ENCODE data around the gene ATP5PB.

Gene ATP5PB, protein sequence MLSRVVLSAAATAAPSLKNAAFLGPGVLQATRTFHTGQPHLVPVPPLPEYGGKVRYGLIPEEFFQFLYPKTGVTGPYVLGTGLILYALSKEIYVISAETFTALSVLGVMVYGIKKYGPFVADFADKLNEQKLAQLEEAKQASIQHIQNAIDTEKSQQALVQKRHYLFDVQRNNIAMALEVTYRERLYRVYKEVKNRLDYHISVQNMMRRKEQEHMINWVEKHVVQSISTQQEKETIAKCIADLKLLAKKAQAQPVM

GRCh38 chr1:111448918-111449702 lies at the start of gene ATP5PB, which contains the start of gene WDR77:
Gene ATP5PB, plus strand, starts transcription at chr1:111449464. Its CDS starts 78 bp downstream, at chr1:111449542.
Gene WDR77, minus strand, starts transcription at chr1:111449256. Its CDS starts 87 bp downstream, at chr1:111449169.
- CTCF ChIA-PET: interaction anchor here (0.9 to 4.1 kb wide), 6 partner anchors 9 to 320 kb away, joined by 3 to 12 read pairs (median 4); no protein-coding TSS in a partner anchor
- H3K27ac Mint-ChIP-seq: peak within 1 kb of the TSS; percentile 95
- DNase-seq: peak; percentile 95
- H3K9me3 Mint-ChIP-seq: no peaks in the 10 kb centered on the region
- peaks cover 74% of the 10 kb centered on the region for H3K36me3 Mint-ChIP-seq
- no peaks in the 10 kb centered on the region for H3K27me3 Mint-ChIP-seq
- peak within 1 kb of the TSS; percentile 100 for H3K4me3 Mint-ChIP-seq
- H3K4me1 Mint-ChIP-seq: peaks cover 88% of the 10 kb centered on the region

DNA sequence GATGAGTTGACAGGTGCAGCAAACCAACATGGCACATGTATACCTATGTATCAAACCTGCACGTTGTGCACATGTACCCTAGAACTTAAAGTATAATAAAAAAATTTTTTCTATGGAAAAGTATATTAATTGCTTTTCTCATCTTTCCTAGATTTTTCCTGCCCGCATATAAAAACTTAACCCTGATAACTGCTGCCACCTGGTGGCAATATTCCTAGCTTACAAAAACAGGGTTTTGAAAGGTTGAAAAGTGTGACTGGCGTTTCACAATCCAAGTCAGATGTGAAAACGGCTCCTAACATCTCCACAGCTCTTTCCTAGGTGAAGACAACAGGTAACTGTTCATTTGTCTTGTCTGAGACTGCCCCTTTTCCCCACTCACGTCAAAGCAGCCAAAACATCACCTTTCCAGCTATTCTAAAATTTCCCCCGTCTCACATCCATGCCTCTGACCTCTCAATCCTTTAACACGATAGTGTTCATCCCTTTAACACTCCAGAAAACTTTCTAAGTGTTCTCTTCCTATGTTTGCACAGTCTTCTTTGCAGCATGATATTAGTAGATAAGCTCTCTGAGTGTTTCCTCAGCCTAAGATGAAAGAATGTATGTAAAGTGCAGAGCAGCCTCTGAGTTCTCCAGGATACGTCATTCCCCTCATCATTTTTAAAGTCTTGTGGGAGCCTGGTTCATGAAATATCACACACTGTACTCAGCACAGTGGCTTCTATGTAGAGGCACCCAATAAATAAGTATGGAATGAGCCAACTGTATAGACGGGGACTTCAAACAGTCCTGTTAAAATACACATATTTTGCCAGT lies 49.3 kb upstream of the ATP5PB start:
- H3K9me3 Mint-ChIP-seq: peaks cover 2% of the 10 kb centered on the region
- H3K4me3 Mint-ChIP-seq: no peak overlapping the region
- H3K36me3 Mint-ChIP-seq: peaks cover 1% of the 10 kb centered on the region
- CTCF ChIA-PET: interaction anchor here (0.7 to 3.5 kb wide), 31 partner anchors 8 to 369 kb away, joined by 3 to 34 read pairs (median 4); partner anchors contain the start of gene OVGP1
- peaks cover 10% of the 10 kb centered on the region for H3K4me1 Mint-ChIP-seq
- H3K27me3 Mint-ChIP-seq: peaks cover 36% of the 10 kb centered on the region
- peak; percentile 58 for DNase-seq
- no peak overlapping the region for H3K27ac Mint-ChIP-seq

DNA sequence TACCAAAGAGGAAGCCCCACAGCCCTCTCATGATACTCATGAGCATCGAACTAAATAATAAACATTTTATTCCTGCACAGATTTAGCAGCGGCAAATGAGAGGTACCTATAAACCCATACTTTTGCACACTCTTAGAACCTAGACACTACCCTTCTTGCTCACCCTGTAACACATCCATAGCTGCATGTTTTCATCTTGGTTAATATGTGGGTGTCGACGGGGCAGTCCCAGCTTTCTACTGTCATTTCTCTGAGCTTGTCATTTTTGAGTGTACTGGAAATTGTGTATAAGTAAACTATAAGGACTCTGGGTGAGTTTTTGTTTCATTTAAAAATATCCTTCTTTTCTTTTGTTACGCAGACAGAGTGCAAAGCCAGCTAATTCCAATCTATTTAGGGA lies 47.2 kb upstream of the ATP5PB start:
- Mint-ChIP-seq H3K27ac (no peak overlapping the region), H3K27me3 (peaks cover 36% of the 10 kb centered on the region), H3K4me3 (no peak overlapping the region), H3K4me1 (peaks cover 29% of the 10 kb centered on the region), H3K9me3 (peaks cover 2% of the 10 kb centered on the region), H3K36me3 (peaks cover 1% of the 10 kb centered on the region)
- CTCF ChIA-PET: interaction anchor here (0.7 to 3.5 kb wide), 7 partner anchors 11 to 372 kb away, joined by 3 to 19 read pairs (median 3); no protein-coding TSS in a partner anchor
- DNase-seq: no peak

- no peak for DNase-seq
- CTCF ChIA-PET: no interaction called here
- no peak overlapping the region for H3K27ac Mint-ChIP-seq
- H3K27me3 Mint-ChIP-seq: peaks cover 20% of the 10 kb centered on the region
- no peaks in the 10 kb centered on the region for H3K36me3 Mint-ChIP-seq
- no peaks in the 10 kb centered on the region for H3K9me3 Mint-ChIP-seq
- peaks cover 29% of the 10 kb centered on the region for H3K4me1 Mint-ChIP-seq
- H3K4me3 Mint-ChIP-seq: no peak overlapping the region
Measured at GRCh38 chr1:111404588-111404987, 44.7 kb upstream of the ATP5PB start.

DNA sequence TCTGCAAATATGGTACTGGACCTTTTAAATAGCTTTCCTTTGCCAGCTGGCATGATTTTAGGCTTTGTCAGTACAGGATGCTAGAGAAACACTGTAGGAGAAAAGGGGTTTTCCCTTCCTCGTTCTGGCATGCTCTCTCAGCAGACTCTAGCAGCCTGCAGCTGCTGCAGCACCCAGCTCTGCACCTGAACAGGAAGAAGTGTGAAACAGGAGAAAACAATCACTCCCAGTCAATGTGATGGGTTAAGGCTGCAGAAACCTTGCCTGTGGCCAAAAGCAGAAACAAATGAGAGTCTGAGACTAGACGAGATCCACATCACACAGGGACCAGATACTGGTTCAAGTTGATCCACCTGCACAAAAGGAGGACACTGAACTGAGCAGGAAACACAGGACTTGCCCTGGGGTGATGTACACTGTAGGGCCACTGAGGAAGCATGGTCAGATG lies 42.9 kb upstream of the ATP5PB start:
- CTCF ChIA-PET: interaction anchor here (1.2 kb wide), 2 partner anchors 341 to 376 kb away, joined by 3 read pairs; no protein-coding TSS in a partner anchor
- H3K4me3 Mint-ChIP-seq: no peak overlapping the region
- no peaks in the 10 kb centered on the region for H3K9me3 Mint-ChIP-seq
- peaks cover 14% of the 10 kb centered on the region for H3K27me3 Mint-ChIP-seq
- H3K27ac Mint-ChIP-seq: peak overlapping the region; percentile 74
- peaks cover 24% of the 10 kb centered on the region for H3K4me1 Mint-ChIP-seq
- no peaks in the 10 kb centered on the region for H3K36me3 Mint-ChIP-seq
- peak; percentile 64 for DNase-seq

- Mint-ChIP-seq H3K4me3 (no peak overlapping the region), H3K27me3 (peaks cover 6% of the 10 kb centered on the region), H3K27ac (no peak overlapping the region), H3K36me3 (no peaks in the 10 kb centered on the region), H3K4me1 (peaks cover 24% of the 10 kb centered on the region), H3K9me3 (no peaks in the 10 kb centered on the region)
- CTCF ChIA-PET: interaction anchor here (1.2 kb wide), 2 partner anchors 340 to 377 kb away, joined by 3 read pairs; no protein-coding TSS in a partner anchor
- DNase-seq: no peak
Measured at GRCh38 chr1:111407301-111407700, 42.0 kb upstream of the ATP5PB start.

- Mint-ChIP-seq H3K36me3 (no peaks in the 10 kb centered on the region), H3K9me3 (no peaks in the 10 kb centered on the region), H3K4me1 (no peaks in the 10 kb centered on the region), H3K4me3 (no peak overlapping the region), H3K27ac (no peak overlapping the region), H3K27me3 (no peaks in the 10 kb centered on the region)
- CTCF ChIA-PET: interaction anchor here (3.4 kb wide), 1 partner anchor 12 kb away, joined by 19 read pairs; no protein-coding TSS in a partner anchor
- DNase-seq: no peak
Measured at GRCh38 chr1:111412839-111413238, 36.4 kb upstream of the ATP5PB start.

DNA sequence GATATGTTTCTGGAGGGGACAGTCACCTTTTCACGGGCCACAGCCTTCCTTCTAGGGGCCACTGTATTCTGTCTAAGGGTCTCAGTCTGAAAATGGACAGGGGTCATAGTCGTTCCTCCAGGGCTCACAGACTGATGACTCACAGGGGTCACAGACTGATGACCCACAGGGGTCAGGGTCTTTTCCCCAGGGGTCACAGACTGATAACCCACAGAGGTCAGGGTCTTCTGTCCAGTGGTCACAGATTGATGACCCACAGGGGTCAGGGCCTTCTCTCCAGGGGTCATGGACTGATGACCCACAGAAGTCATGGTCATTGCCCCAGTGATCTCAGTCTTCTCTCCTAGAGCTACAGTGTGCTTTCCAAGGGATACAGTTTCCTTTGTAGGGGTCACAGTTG lies 34.5 kb upstream of the ATP5PB start:
- H3K27ac Mint-ChIP-seq: no peak overlapping the region
- no peaks in the 10 kb centered on the region for H3K36me3 Mint-ChIP-seq
- H3K4me1 Mint-ChIP-seq: no peaks in the 10 kb centered on the region
- no peaks in the 10 kb centered on the region for H3K27me3 Mint-ChIP-seq
- CTCF ChIA-PET: interaction anchor here (3.4 kb wide), 1 partner anchor 14 kb away, joined by 19 read pairs; no protein-coding TSS in a partner anchor
- H3K9me3 Mint-ChIP-seq: no peaks in the 10 kb centered on the region
- DNase-seq: no peak
- H3K4me3 Mint-ChIP-seq: no peak overlapping the region

GRCh38 chr1:111415461-111415860 lies 33.8 kb upstream of the ATP5PB start:
- DNase-seq: no peak
- no peak overlapping the region for H3K27ac Mint-ChIP-seq
- no peaks in the 10 kb centered on the region for H3K27me3 Mint-ChIP-seq
- H3K9me3 Mint-ChIP-seq: no peaks in the 10 kb centered on the region
- H3K4me1 Mint-ChIP-seq: no peaks in the 10 kb centered on the region
- CTCF ChIA-PET: no interaction called here
- no peak overlapping the region for H3K4me3 Mint-ChIP-seq
- H3K36me3 Mint-ChIP-seq: no peaks in the 10 kb centered on the region

- Mint-ChIP-seq H3K36me3 (no peaks in the 10 kb centered on the region), H3K4me3 (no peak overlapping the region), H3K27me3 (peaks cover 3% of the 10 kb centered on the region), H3K27ac (no peak overlapping the region), H3K9me3 (no peaks in the 10 kb centered on the region), H3K4me1 (no peaks in the 10 kb centered on the region)
- CTCF ChIA-PET: interaction anchor here (1.6 kb wide), 1 partner anchor 17 kb away, joined by 5 read pairs; no protein-coding TSS in a partner anchor
- no peak for DNase-seq
Measured at GRCh38 chr1:111417755-111418154, 31.5 kb upstream of the ATP5PB start.

DNA sequence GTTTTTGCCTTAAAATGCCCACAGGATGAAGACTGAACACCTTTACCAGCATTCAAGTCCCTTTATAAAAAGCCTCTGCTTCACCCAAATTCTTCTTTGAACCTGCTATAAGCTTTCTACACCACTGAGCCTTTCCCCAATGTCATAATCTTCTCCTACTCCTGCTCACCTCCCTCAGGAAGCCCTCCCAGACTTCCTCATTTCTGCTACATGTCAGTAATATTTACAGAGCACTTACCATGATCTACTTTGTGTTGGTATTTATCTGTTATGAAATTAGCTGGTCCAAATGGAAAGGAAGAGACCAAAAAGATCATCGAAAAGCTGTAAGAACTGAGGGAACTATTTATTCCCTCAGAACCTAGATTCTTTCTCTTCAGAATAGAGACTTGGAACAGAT lies 30.2 kb upstream of the ATP5PB start:
- Mint-ChIP-seq H3K27me3 (peaks cover 7% of the 10 kb centered on the region), H3K27ac (no peak overlapping the region), H3K9me3 (no peaks in the 10 kb centered on the region), H3K36me3 (no peaks in the 10 kb centered on the region), H3K4me1 (no peaks in the 10 kb centered on the region), H3K4me3 (no peak overlapping the region)
- no peak for DNase-seq
- CTCF ChIA-PET: interaction anchor here (1.6 kb wide), 1 partner anchor 19 kb away, joined by 5 read pairs; no protein-coding TSS in a partner anchor

DNA sequence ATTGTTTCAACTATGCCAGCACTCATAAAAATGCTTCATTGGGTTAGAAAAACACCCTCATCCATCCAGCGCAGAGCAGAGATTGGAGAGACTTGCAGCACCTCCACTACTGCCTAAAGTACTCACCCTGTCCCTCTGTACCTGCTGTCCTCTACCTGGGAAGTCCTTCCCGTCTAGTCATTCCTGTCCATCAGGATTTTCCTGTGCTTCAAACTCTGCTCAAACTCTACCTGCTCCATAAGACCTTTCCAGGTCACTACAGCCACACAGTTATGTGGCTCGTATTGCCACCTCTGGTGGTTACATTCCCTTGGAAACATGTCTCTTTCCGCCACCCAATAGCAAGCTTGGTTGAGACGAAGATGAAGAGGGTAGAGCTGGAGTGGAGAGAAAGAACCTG lies 28.9 kb upstream of the ATP5PB start:
- Mint-ChIP-seq H3K36me3 (no peaks in the 10 kb centered on the region), H3K27ac (no peak overlapping the region), H3K4me3 (no peak overlapping the region), H3K27me3 (peaks cover 11% of the 10 kb centered on the region), H3K4me1 (no peaks in the 10 kb centered on the region), H3K9me3 (no peaks in the 10 kb centered on the region)
- CTCF ChIA-PET: no interaction called here
- no peak for DNase-seq

- no peaks in the 10 kb centered on the region for H3K9me3 Mint-ChIP-seq
- CTCF ChIA-PET: no interaction called here
Measured at GRCh38 chr1:111422546-111423391, 26.5 kb upstream of the ATP5PB start.

More at GRCh38 chr1:111422546-111423391, 26.5 kb upstream of the ATP5PB start:
- Mint-ChIP-seq H3K4me1 (no peaks in the 10 kb centered on the region), H3K36me3 (no peaks in the 10 kb centered on the region), H3K4me3 (no peak overlapping the region), H3K27ac (no peak overlapping the region), H3K27me3 (peaks cover 16% of the 10 kb centered on the region)
- no peak for DNase-seq

Measured in activated naive CD4-positive, alpha-beta T cell treated with anti-CD3 and anti-CD28 coated beads, Interleukin-2, amount 10 ng/mL, durations not matched to agents 7 days and 5 days (primary cell).